Measurements from ENCODE around the gene SUB1.
"Not testable (repeated sequence)": the region's sequence is repeated elsewhere in the genome, so short reads cannot be mapped to it uniquely, and the experiment has no call there.

Gene SUB1

GRCh38 chr5:32625547-32625946 lies 40.2 kb downstream of the SUB1 start:
- Histone ChIP-seq H3K4me1 (ENCODE audit: control insufficient read depth, insufficient read depth, low read length, poor library complexity, severe bottlenecking) (no peaks in the 10 kb centered on the region), H3K27ac (ENCODE audit: low read depth, low read length, severe bottlenecking) (no peak overlapping the region), H3K36me3 (ENCODE audit: control insufficient read depth, insufficient read depth, low read length) (no peaks in the 10 kb centered on the region), H3K9me3 (ENCODE audit: control insufficient read depth, low read length) (no peaks in the 10 kb centered on the region), H3K4me3 (ENCODE audit: extremely low read depth, insufficient read depth, low read length, poor library complexity, severe bottlenecking) (no peak overlapping the region)
- 82 to 92% methylated on average over 2 to 5 of the region's 5 CpGs for WGBS, 2 experiments (ENCODE audit: insufficient coverage in 2 of 2)

GRCh38 chr5:32627219-32627870 lies 42.0 kb downstream of the SUB1 start:
- WGBS, 2 experiments (ENCODE audit: insufficient coverage in 2 of 2), result 88 to 98% methylated on average over 4 of the region's 5 CpGs
- H3K4me1 ChIP-seq (ENCODE audit: control insufficient read depth, insufficient read depth, low read length, poor library complexity, severe bottlenecking), result no peaks in the 10 kb centered on the region
- H3K9me3 ChIP-seq (ENCODE audit: control insufficient read depth, low read length), result no peaks in the 10 kb centered on the region
- no peak overlapping the region for H3K4me3 ChIP-seq (ENCODE audit: extremely low read depth, insufficient read depth, low read length, poor library complexity, severe bottlenecking)
- H3K27ac ChIP-seq (ENCODE audit: low read depth, low read length, severe bottlenecking), result no peak overlapping the region
- no peaks in the 10 kb centered on the region for H3K36me3 ChIP-seq (ENCODE audit: control insufficient read depth, insufficient read depth, low read length)

DNA sequence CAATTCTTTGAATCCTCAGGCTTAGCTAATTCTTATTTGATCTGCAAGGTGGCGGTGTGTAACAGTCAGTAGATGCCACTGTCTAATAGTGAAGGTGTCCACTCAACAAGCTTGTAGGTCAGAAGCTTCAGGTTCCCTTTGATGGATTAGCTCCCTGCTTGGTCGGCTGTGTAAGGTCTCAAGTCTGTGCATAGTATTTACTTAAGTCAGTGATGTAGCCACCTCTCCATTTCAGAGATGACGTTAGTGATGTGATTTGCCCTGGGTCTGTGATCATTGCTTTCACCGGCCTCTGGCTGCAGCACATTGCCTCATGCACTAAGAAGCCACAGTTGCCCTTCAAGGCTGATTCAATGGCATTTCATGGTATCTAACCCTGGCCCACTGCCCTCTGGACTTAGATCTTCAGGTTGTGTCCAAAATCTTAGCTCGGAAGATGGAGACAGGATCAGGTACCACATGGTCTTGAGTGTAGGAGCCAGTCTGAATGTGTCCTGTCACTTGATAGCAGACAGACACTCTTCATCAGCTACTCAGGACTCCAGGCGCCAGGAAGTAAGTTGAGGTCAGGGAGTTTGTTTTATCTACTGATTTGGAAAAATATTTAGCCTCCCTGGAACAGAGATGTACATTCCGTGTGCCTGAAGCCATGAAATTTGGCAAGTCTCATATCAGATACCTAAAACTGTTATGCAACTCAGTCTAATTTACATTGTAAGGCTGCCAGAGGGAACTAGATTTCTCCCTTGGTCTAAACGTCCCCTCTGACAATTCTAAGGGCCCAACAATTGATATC lies 42.9 kb downstream of the SUB1 start:
- Histone ChIP-seq H3K27ac (ENCODE audit: low read depth, low read length, severe bottlenecking) (no peak overlapping the region), H3K4me1 (ENCODE audit: control insufficient read depth, insufficient read depth, low read length, poor library complexity, severe bottlenecking) (no peaks in the 10 kb centered on the region), H3K9me3 (ENCODE audit: control insufficient read depth, low read length) (no peaks in the 10 kb centered on the region), H3K36me3 (ENCODE audit: control insufficient read depth, insufficient read depth, low read length) (no peaks in the 10 kb centered on the region), H3K4me3 (ENCODE audit: extremely low read depth, insufficient read depth, low read length, poor library complexity, severe bottlenecking) (no peak overlapping the region)
- WGBS, 2 experiments (ENCODE audit: insufficient coverage in 2 of 2), result 79 to 84% methylated on average over 5 to 6 of the region's 8 CpGs

- Histone ChIP-seq H3K27ac (ENCODE audit: low read depth, low read length, severe bottlenecking) (no peak overlapping the region), H3K4me3 (ENCODE audit: extremely low read depth, insufficient read depth, low read length, poor library complexity, severe bottlenecking) (no peak overlapping the region), H3K9me3 (ENCODE audit: control insufficient read depth, low read length) (no peaks in the 10 kb centered on the region), H3K4me1 (ENCODE audit: control insufficient read depth, insufficient read depth, low read length, poor library complexity, severe bottlenecking) (no peaks in the 10 kb centered on the region), H3K36me3 (ENCODE audit: control insufficient read depth, insufficient read depth, low read length) (no peaks in the 10 kb centered on the region)
- 86 to 95% methylated on average over 3 to 5 of the region's 5 CpGs for WGBS, 2 experiments (ENCODE audit: insufficient coverage in 2 of 2)
These were observed 45.6 kb downstream of the SUB1 start for GRCh38 chr5:32630867-32631491.

DNA sequence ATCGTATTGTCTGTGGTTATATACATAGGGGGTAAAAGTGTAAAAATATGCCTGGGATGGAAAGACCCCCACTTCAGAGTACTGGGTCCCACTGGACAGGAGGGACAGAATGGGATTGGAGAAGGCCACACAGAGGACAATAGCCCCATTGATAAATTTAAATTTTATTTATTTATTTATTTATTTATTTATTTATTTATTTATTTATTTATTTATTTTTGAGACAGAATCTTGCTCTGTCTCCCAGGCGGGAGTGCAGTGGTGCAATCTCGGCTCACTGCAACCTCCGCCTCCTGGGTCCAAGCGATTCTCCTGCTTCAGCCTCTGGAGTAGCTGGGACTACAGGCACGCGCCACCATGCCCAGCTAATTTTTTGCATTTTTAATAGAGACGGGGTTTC lies 47.7 kb downstream of the SUB1 start:
- WGBS, 2 experiments (ENCODE audit: insufficient coverage in 2 of 2), result 88 to 95% methylated on average over 6 to 7 of the region's 8 CpGs

DNA sequence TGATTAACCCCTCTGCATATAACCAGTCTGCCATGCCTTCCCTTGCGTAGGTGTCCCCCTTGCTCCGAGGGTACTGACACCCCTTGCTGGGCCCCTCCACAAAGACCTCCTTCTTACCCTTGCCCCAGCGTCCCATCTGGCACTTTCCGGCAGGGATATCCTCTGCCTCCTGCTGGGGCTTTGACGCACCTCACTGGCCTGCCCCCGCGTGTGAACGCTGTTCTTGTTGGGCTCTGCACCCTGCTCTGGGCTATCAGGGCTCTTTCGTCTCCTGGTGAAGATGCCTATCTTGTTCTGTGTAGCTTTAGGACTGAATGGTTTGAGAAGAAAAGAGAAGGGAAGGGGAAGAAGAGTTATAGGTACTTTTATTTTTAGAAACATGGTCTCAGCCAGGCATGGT lies 53.0 kb downstream of the SUB1 start:
- H3K9me3 ChIP-seq (ENCODE audit: control insufficient read depth, low read length), result no peaks in the 10 kb centered on the region
- H3K4me1 ChIP-seq (ENCODE audit: control insufficient read depth, insufficient read depth, low read length, poor library complexity, severe bottlenecking), result no peaks in the 10 kb centered on the region
- H3K36me3 ChIP-seq (ENCODE audit: control insufficient read depth, insufficient read depth, low read length), result no peaks in the 10 kb centered on the region
- H3K27ac ChIP-seq (ENCODE audit: low read depth, low read length, severe bottlenecking), result no peak overlapping the region
- 82 to 88% methylated on average over 9 of the region's 9 CpGs for WGBS, 2 experiments (ENCODE audit: insufficient coverage in 2 of 2)
- no peak overlapping the region for H3K4me3 ChIP-seq (ENCODE audit: extremely low read depth, insufficient read depth, low read length, poor library complexity, severe bottlenecking)

More for the DNA sequence above, 47.7 kb downstream of the SUB1 start:
- not testable (repeated sequence) for H3K4me1 ChIP-seq (ENCODE audit: control insufficient read depth, insufficient read depth, low read length, poor library complexity, severe bottlenecking); H3K4me3 ChIP-seq (ENCODE audit: extremely low read depth, insufficient read depth, low read length, poor library complexity, severe bottlenecking); H3K9me3 ChIP-seq (ENCODE audit: control insufficient read depth, low read length); H3K27ac ChIP-seq (ENCODE audit: low read depth, low read length, severe bottlenecking); H3K36me3 ChIP-seq (ENCODE audit: control insufficient read depth, insufficient read depth, low read length)

GRCh38 chr5:32639943-32640342 lies 54.6 kb downstream of the SUB1 start:
- H3K4me3 ChIP-seq (ENCODE audit: extremely low read depth, insufficient read depth, low read length, poor library complexity, severe bottlenecking), result no peak overlapping the region
- no peaks in the 10 kb centered on the region for H3K36me3 ChIP-seq (ENCODE audit: control insufficient read depth, insufficient read depth, low read length)
- H3K27ac ChIP-seq (ENCODE audit: low read depth, low read length, severe bottlenecking), result no peak overlapping the region
- H3K4me1 ChIP-seq (ENCODE audit: control insufficient read depth, insufficient read depth, low read length, poor library complexity, severe bottlenecking), result no peaks in the 10 kb centered on the region
- 85 to 88% methylated on average over 2 of the region's 3 CpGs for WGBS, 2 experiments (ENCODE audit: insufficient coverage in 2 of 2)
- no peaks in the 10 kb centered on the region for H3K9me3 ChIP-seq (ENCODE audit: control insufficient read depth, low read length)

GRCh38 chr5:32642276-32643002 lies 57.1 kb downstream of the SUB1 start:
- no peak overlapping the region for H3K27ac ChIP-seq (ENCODE audit: low read depth, low read length, severe bottlenecking)
- no peaks in the 10 kb centered on the region for H3K36me3 ChIP-seq (ENCODE audit: control insufficient read depth, insufficient read depth, low read length)
- H3K9me3 ChIP-seq (ENCODE audit: control insufficient read depth, low read length), result no peaks in the 10 kb centered on the region
- 100% methylated on average over 1 of the region's 2 CpGs; no CpG with 5 or more reads in 1 of the 2 experiments for WGBS, 2 experiments (ENCODE audit: insufficient coverage in 2 of 2)
- no peak overlapping the region for H3K4me3 ChIP-seq (ENCODE audit: extremely low read depth, insufficient read depth, low read length, poor library complexity, severe bottlenecking)
- no peaks in the 10 kb centered on the region for H3K4me1 ChIP-seq (ENCODE audit: control insufficient read depth, insufficient read depth, low read length, poor library complexity, severe bottlenecking)

GRCh38 chr5:32645246-32645645 lies 59.9 kb downstream of the SUB1 start:
- Histone ChIP-seq H3K27ac (ENCODE audit: low read depth, low read length, severe bottlenecking) (no peak overlapping the region), H3K4me3 (ENCODE audit: extremely low read depth, insufficient read depth, low read length, poor library complexity, severe bottlenecking) (no peak overlapping the region), H3K4me1 (ENCODE audit: control insufficient read depth, insufficient read depth, low read length, poor library complexity, severe bottlenecking) (no peaks in the 10 kb centered on the region), H3K9me3 (ENCODE audit: control insufficient read depth, low read length) (no peaks in the 10 kb centered on the region), H3K36me3 (ENCODE audit: control insufficient read depth, insufficient read depth, low read length) (no peaks in the 10 kb centered on the region)
- WGBS, 2 experiments (ENCODE audit: insufficient coverage in 2 of 2), result 91 to 97% methylated on average over 5 of the region's 5 CpGs

DNA sequence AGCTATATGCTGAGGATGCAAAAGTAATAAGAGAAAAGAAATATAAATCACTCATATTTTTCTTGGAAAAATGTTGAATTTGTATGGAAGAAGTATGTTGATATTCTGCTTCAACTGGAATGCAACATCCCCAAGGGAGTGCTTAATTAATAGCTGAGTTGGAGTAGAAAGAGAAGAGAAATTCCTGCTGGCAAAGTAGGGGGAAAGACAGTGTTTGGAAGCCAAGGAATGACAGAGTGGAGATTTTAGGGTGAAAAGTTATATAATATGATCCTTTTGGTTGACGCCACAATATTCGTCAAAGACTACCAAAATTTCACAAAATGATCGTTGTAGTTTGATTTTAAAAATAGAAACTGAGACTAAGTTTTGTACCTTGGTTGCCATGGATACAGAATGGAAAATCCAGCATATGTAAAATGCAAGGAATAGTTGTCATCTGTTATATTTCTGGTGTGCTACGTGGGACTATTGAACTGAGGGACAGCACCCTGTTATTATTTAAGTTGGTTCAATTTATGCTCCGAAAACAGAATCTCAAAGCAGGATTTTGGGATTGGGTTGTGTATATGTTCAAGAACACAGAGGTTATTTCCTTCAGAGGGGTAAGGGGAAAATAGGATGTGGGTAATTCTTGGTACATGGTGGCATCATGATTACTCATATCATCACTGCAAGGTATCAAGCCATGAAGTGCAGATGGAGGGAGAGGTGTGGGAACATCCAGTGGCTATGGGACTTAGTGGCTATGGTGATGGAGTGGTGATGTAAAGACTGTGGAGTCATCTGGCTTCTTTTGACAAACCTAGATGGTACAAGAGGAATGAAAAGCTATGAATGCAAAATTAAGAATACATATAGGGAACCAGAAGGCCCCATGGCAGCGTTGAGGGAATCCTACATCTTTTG lies 61.0 kb downstream of the SUB1 start:
- Histone ChIP-seq H3K4me3 (ENCODE audit: extremely low read depth, insufficient read depth, low read length, poor library complexity, severe bottlenecking) (no peak overlapping the region), H3K36me3 (ENCODE audit: control insufficient read depth, insufficient read depth, low read length) (no peaks in the 10 kb centered on the region), H3K27ac (ENCODE audit: low read depth, low read length, severe bottlenecking) (no peak overlapping the region), H3K4me1 (ENCODE audit: control insufficient read depth, insufficient read depth, low read length, poor library complexity, severe bottlenecking) (no peaks in the 10 kb centered on the region), H3K9me3 (ENCODE audit: control insufficient read depth, low read length) (no peaks in the 10 kb centered on the region)
- 91 to 94% methylated on average over 5 to 6 of the region's 6 CpGs for WGBS, 2 experiments (ENCODE audit: insufficient coverage in 2 of 2)
